Measurements from ENCODE around the gene TCP11L1.
A peak's percentile ranks its signal among the peaks of the same experiment; 100 is the strongest.

- TF ChIP-seq POLR2A (IDR thresholded peaks at IDR 0.05) (no peak), CTCF (IDR thresholded peaks at IDR 0.05) (peak in 1 of 6 experiments; percentile 1)
Observed at GRCh38 chr11:33040033-33040861, 875 bp downstream of the TCP11L1 start.
